Astrocyte (in vitro differentiated cells and primary cell): ENCODE results near the gene LSM14A. TPM values are rescaled to one million over a fixed set of nuclear protein-coding genes. Genes with fewer than 3 reads are reported as not detected.

ENCODE experiments used
- DNase-seq: peaks from one replicate; pipeline ENCODE4 v3.0.0-alpha.2; 2010; ENCODE audit warnings: low read depth
- FAIRE-seq: peaks from 2 replicates; lab custom pipeline; 2011; peaks lifted over from hg19 to GRCh38; lab: Jason Lieb, UNC
- H2AFZ ChIP-seq: 2 replicates; pipeline ENCODE4 v1.6.0; 2012; ENCODE audit warnings: low read depth, low read length, inconsistent platforms
- H3K27ac ChIP-seq: 2 replicates; pipeline ENCODE4 v1.5.1; 2011; ENCODE audit warnings: low read depth, low read length, inconsistent platforms
- H3K27me3 ChIP-seq: 2 replicates; pipeline ENCODE4 v1.6.0; 2011; ENCODE audit warnings: low read length, inconsistent platforms; ENCODE audit not compliant: insufficient read depth
- H3K36me3 ChIP-seq: 2 replicates; pipeline ENCODE4 v1.5.1; 2011; ENCODE audit warnings: low read length, inconsistent platforms; ENCODE audit not compliant: insufficient read depth
- H3K4me1 ChIP-seq: 2 replicates; pipeline ENCODE4 v1.5.1; 2011; ENCODE audit warnings: low read length, inconsistent platforms; ENCODE audit not compliant: insufficient read depth
- H3K4me2 ChIP-seq: 2 replicates; pipeline ENCODE4 v1.6.0; 2012; ENCODE audit warnings: low read length, inconsistent platforms
- H3K4me3 ChIP-seq: 2 replicates; pipeline ENCODE4 v1.5.1; 2011; ENCODE audit warnings: low read depth, mild to moderate bottlenecking, low read length, inconsistent platforms; ENCODE audit not compliant: insufficient read depth
- H3K79me2 ChIP-seq: 2 replicates; pipeline ENCODE4 v1.6.0; 2012; ENCODE audit warnings: mild to moderate bottlenecking, low read length, inconsistent platforms; ENCODE audit not compliant: insufficient read depth
- H3K9ac ChIP-seq: 2 replicates; pipeline ENCODE4 v1.6.0; 2012; ENCODE audit warnings: mild to moderate bottlenecking, low read length, inconsistent platforms
- H3K9me3 ChIP-seq: 2 replicates; pipeline ENCODE4 v1.5.1; 2012; ENCODE audit warnings: low read depth, mild to moderate bottlenecking, low read length, inconsistent platforms; ENCODE audit not compliant: insufficient read depth
- H4K20me1 ChIP-seq: 2 replicates; pipeline ENCODE4 v1.6.0; 2012; ENCODE audit warnings: low read length, inconsistent platforms; ENCODE audit not compliant: insufficient read depth
- H3K27ac Mint-ChIP-seq: one replicate; pipeline ENCODE4 v1.8.0; 2021; ENCODE audit warnings: mild to moderate bottlenecking, mixed read lengths; ENCODE audit not compliant: unreplicated experiment
- H3K27me3 Mint-ChIP-seq: one replicate; pipeline ENCODE4 v1.8.0; 2021; ENCODE audit warnings: low read depth, mixed read lengths; ENCODE audit not compliant: unreplicated experiment
- H3K36me3 Mint-ChIP-seq: one replicate; pipeline ENCODE4 v1.8.0; 2021; ENCODE audit warnings: low read depth, mixed read lengths; ENCODE audit not compliant: unreplicated experiment
- H3K4me1 Mint-ChIP-seq: one replicate; pipeline ENCODE4 v1.8.0; 2021; ENCODE audit warnings: low read depth, mixed read lengths; ENCODE audit not compliant: unreplicated experiment
- H3K4me3 Mint-ChIP-seq: one replicate; pipeline ENCODE4 v1.8.0; 2021; ENCODE audit warnings: mild to moderate bottlenecking, moderate library complexity, mixed read lengths; ENCODE audit not compliant: unreplicated experiment
- H3K9me3 Mint-ChIP-seq: one replicate; pipeline ENCODE4 v1.8.0; 2021; ENCODE audit warnings: mild to moderate bottlenecking, mixed read lengths; ENCODE audit not compliant: unreplicated experiment
- CTCF ChIP-seq: IDR thresholded peaks from 2 replicates; pipeline ENCODE4 v1.5.1; 2011; ENCODE audit warnings: low read depth, mild to moderate bottlenecking, inconsistent platforms, low read length, moderate library complexity; ENCODE audit not compliant: insufficient read depth
- EZH2 ChIP-seq: IDR thresholded peaks from 2 replicates; pipeline ENCODE4 v1.6.1; 2012; ENCODE audit warnings: mild to moderate bottlenecking, low read length, inconsistent platforms; ENCODE audit not compliant: insufficient read depth
- total RNA-seq: library from RNA; stranded (reverse); gene quantifications from 2 replicates; pipeline ENCODE4 v1.2.1, GENCODE V29; 2021

Gene LSM14A
- total RNA-seq, 1 donor from 2014 or later, result 88.4 TPM

- TF ChIP-seq EZH2 (no peak), CTCF (no peak)
- Histone ChIP-seq H4K20me1 (no peaks in the 10 kb centered on the region), H3K9ac (no peak overlapping the region)
Observed at GRCh38 chr19:34135821-34136611, 36.3 kb upstream of the LSM14A start.

GRCh38 chr19:34141025-34141424 is 31.3 kb upstream of the LSM14A start:
- H3K27ac ChIP-seq, result no peak overlapping the region
- no peak overlapping the region for H2AFZ ChIP-seq
- no peaks in the 10 kb centered on the region for H3K36me3 Mint-ChIP-seq
- H3K27me3 Mint-ChIP-seq, result peaks cover 1% of the 10 kb centered on the region
- H4K20me1 ChIP-seq, result no peaks in the 10 kb centered on the region
- no peaks in the 10 kb centered on the region for H3K36me3 ChIP-seq
- DNase-seq (no peak), FAIRE-seq (no peak)
- H3K4me1 ChIP-seq, result no peaks in the 10 kb centered on the region
- no peaks in the 10 kb centered on the region for H3K9me3 Mint-ChIP-seq
- H3K4me2 ChIP-seq, result no peak overlapping the region
- TF ChIP-seq CTCF (no peak), EZH2 (no peak)
- H3K79me2 ChIP-seq, result no peaks in the 10 kb centered on the region
- H3K4me3 ChIP-seq, result no peak overlapping the region
- no peak overlapping the region for H3K9ac ChIP-seq
- no peaks in the 10 kb centered on the region for H3K9me3 ChIP-seq
- no peak overlapping the region for H3K27ac Mint-ChIP-seq
- H3K27me3 ChIP-seq, result peaks cover 4% of the 10 kb centered on the region
- H3K4me3 Mint-ChIP-seq, result no peak overlapping the region
- H3K4me1 Mint-ChIP-seq, result no peaks in the 10 kb centered on the region

More at GRCh38 chr19:34135821-34136611, 36.3 kb upstream of the LSM14A start:
- Mint-ChIP-seq H3K36me3 (no peaks in the 10 kb centered on the region), H3K4me3 (peak overlapping the region; percentile 90), H3K4me1 (peaks cover under 1% of the 10 kb centered on the region), H3K27me3 (no peaks in the 10 kb centered on the region), H3K9me3 (no peaks in the 10 kb centered on the region), H3K27ac (no peak overlapping the region)
- Histone ChIP-seq H3K4me3 (no peak overlapping the region), H3K36me3 (no peaks in the 10 kb centered on the region), H3K9me3 (no peaks in the 10 kb centered on the region), H3K27ac (no peak overlapping the region), H3K4me2 (no peak overlapping the region), H3K4me1 (peaks cover 7% of the 10 kb centered on the region), H3K79me2 (no peaks in the 10 kb centered on the region), H2AFZ (no peak overlapping the region), H3K27me3 (peaks cover under 1% of the 10 kb centered on the region)
- no peak for FAIRE-seq
- DNase-seq, result no peak

- Histone ChIP-seq H3K9me3 (no peaks in the 10 kb centered on the region), H3K9ac (no peak overlapping the region), H4K20me1 (no peaks in the 10 kb centered on the region), H3K79me2 (no peaks in the 10 kb centered on the region), H3K4me3 (no peak overlapping the region), H3K4me1 (no peaks in the 10 kb centered on the region), H3K27ac (no peak overlapping the region), H2AFZ (no peak overlapping the region), H3K36me3 (no peaks in the 10 kb centered on the region), H3K27me3 (peaks cover 4% of the 10 kb centered on the region), H3K4me2 (no peak overlapping the region)
- H3K4me1 Mint-ChIP-seq, result no peaks in the 10 kb centered on the region
- FAIRE-seq (no peak), DNase-seq (no peak)
- no peak overlapping the region for H3K4me3 Mint-ChIP-seq
- H3K27me3 Mint-ChIP-seq, result peaks cover 4% of the 10 kb centered on the region
- TF ChIP-seq CTCF (no peak), EZH2 (no peak)
- no peaks in the 10 kb centered on the region for H3K9me3 Mint-ChIP-seq
- no peaks in the 10 kb centered on the region for H3K36me3 Mint-ChIP-seq
- no peak overlapping the region for H3K27ac Mint-ChIP-seq
Observed at GRCh38 chr19:34142440-34142839, 29.9 kb upstream of the LSM14A start.
